ENCODE data around the gene GOLGA6L10.
A peak's percentile ranks its signal among the peaks of the same experiment; 100 is the strongest.
"Not testable (repeated sequence)": the region's sequence is repeated elsewhere in the genome, so short reads cannot be mapped to it uniquely, and the experiment has no call there.

Gene GOLGA6L10

GRCh38 chr15:82342632-82343374, 6.5 kb downstream of the GOLGA6L10 start:
- DNase-seq, result not testable (repeated sequence)

GRCh38 chr15:82338573-82338972, 10.7 kb downstream of the GOLGA6L10 start:
- DNase-seq, result not testable (repeated sequence)

DNA sequence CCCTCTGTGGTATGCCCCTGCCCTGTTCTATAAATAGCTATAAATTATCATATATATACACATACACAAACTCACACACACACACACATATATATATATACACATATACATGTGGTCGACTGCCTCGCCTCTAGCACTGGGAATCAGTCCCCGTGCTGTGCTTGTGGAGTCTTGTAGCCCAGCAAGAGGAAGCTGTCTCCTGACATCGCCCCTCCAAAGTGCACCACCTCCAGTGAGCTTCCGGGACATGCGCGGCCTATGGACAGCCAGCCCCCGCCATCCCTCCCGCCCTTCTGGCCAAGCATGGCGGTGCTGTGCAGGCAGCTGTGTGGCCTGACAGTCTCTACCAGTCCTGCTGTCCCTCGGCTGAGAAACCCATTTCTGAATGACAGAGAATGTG, 11.2 kb downstream of the GOLGA6L10 start:
- not testable (repeated sequence) for DNase-seq

DNA sequence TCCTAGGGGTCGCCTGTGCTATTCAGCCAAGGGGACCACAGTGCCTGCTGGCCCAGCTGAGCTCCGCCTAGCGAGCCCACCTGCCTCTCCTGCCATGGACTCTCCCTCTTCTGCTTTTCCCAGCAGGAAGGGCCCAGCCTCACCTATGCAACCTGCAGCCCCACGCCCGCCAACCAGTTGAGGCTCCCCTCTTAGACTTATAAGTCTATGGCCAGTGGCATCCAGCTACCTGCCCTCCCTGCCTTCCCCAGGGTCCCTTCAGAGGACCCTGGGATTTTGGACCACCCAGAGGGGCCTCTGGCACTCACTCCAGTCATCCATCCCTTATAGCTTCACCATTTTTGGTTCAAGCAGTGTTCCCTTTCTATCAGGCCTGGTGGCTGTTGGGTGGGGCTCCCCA, 12.2 kb downstream of the GOLGA6L10 start:
- not testable (repeated sequence) for DNase-seq

DNA sequence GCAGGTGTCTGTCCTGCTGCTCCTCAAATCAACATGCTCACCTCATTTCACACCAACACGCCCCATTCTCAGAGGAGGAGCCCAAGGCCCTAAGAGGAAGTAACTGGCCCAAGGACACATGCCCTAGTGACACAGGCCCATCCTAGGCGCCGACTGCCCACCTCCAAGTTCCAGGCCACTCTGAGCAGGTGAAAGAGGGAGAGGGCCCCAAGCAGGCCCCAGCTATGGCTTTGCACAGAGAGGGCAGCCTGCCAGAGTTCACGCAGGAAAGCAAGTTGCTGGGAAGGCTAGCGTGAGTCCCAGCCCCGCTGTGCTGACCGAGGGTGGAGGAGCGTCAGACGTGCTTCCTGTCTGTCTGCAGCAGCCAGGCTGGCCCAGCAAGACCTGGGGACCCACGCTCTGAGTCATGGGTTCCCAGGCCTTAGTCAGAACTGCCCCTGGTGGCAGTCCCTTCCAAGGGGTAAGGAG, 13.1 kb downstream of the GOLGA6L10 start:
- peak; percentile 15 for DNase-seq

DNA sequence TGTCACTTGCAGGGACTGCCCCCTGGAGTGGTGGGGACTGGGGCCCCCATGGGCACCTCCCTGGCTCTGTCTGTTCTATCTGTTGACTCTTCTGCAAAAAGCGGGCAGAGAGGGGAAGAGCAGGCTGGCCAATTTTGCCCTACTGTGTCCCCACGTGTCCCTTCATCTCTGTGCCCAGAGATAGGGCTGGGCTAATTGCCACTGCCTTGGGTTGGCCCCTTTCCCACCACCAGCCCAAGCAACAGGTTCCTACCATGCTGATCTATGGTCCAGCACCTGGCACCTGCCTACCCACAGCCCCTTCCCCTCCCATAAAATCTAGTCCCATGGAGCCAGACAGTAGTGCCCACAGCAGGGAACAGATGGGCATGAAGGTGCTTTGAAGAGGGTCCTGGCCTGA, 14.3 kb downstream of the GOLGA6L10 start:
- DNase-seq, result not testable (repeated sequence)

DNA sequence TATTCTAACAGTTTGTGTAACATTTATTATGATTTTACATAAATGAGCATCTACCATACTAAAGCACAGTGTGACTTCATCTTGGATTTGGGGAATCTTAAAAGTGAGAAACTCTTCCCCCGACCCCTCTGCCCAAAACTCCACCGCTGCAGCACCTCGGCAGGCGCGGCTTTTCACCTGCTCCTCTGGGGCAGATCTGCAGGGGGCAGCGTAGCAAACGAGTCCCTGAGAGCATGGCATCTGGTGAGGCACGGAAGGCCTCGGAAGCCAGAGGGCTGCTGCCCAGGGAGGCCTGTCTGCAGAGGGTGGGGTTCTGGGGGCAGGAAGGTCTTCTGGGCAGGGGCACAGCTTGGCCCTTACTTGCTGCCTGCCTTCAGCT, 14.7 kb downstream of the GOLGA6L10 start:
- not testable (repeated sequence) for DNase-seq

DNA sequence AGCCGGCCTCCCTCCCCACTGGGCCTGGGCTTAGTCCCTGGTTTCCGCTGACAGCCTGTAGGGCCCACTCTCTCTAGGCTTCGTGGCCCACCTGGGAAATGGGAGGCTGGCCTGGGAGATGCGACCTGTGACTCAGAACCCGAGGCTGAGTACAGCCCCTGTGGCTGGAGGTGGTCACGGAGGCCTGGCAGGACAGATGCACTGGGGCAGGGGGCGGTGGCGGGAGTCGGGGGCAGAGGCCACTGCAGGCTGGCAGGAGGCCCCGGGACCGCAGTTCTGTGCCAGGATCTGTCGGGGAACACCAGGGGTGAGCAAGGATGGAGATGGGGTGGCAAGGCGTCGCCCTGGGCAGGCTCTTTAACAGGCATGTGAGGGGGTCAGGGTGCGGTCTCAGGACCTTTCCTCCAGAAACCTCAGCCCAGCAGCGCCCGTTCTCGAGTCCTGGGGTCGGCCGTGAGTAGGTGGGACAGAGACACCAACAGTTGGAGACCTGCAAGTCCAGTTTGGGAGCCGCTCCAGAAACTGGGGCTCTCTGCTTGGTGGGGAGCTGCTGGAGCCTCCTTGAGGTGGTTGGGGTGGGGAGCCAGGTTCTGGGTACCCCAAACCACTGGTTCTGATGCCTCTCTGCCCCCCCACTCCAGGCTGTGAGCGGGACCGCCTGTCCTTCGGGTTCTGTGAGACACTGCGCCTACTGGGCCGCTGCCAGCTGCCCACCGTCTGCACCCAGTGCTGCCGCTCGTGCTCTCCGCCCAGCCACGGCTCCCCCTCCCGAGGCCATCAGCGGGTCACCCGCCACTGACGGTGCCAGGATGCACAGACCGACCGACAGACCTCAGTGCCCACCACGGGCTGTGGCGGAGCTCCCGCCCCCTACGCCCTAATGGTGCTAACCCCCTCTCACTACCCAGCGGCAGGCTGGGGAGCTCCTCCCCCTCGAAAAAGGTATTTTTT, 15.4 kb downstream of the GOLGA6L10 start:
- peak; percentile 17 for DNase-seq

DNA sequence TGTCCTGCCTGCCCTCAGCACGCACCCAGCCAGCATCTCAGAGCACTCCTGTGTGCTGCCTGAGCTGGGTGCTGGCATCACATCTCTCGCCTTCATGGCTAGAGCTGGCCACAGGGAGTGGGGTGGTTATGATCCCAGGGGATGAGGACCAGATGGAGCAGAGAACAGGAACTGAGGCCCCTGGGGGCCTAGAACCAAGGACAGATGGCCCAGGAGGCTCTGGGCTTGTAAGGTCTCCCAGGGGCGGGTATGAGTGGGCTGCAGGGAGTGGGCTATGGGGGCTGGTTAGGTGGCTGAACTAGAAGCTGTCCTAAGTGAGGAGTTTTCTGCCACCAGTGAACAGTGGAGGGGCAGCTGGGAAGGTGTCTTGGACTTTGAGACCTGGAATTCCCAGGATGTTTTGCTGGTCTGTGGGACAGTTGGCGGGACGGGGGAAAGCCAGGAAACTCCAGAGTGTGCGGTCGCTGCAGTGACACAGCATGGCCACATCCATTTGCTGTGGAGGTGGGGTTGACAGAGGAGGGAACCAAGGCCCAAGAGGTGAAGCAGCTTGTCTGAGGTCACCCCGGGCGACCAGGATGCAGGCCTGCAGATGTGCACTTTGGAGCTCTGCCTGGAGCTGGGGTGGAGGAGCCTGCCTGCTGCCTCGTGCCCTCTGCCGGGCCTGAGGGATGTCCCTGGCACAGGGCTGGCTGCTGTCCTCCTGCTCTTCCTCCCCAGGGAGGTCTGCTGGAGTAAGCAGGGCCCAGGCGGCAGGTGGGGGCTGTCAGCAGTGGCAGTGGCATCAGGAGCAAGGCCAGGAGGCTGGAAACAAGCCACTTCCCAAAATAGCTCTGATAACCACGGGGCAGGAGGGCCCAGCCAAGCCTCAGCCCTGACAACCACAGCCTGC, 16.3 kb downstream of the GOLGA6L10 start:
- DNase-seq, result peak; percentile 9

DNA sequence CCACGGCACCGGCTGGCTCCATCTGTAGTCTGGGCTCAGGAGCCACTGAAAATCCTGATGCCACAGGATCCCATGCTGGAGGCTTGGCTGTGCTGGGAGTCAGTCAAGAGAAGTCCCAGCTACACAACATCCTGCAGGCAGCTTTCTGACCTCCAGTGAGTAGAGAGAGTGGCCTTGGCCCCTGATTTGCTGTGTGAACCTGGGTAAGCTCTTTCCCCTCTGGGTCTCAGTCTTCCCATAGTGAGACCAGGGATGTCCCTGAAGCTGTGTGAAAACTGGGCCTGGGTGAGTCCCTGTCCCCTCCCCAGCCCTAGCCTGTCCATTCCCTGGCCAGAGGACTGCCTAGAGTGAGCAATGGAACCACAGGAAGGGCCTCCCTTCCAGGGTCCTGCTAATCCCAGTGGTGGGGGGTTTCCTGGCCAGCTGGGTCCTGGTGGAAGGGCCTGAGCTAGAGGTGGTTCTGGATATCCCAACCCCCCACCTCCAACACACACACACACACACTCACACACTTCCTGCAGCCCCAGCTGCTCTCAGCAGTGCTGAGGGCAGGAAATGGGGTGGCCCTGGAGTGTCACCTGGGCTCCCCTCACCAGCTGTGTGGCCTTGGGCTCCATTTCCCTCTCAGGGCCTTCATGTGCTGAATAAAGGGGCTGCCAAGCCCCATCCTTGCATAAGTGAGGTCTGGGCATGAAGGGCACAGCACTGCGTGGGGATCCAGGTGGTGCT, 17.5 kb downstream of the GOLGA6L10 start:
- DNase-seq, result not testable (repeated sequence)

- not testable (repeated sequence) for DNase-seq
Observed at GRCh38 chr15:82330921-82331320, 18.4 kb downstream of the GOLGA6L10 start.

- not testable (repeated sequence) for DNase-seq
Observed at GRCh38 chr15:82329039-82329438, 20.2 kb downstream of the GOLGA6L10 start.

DNA sequence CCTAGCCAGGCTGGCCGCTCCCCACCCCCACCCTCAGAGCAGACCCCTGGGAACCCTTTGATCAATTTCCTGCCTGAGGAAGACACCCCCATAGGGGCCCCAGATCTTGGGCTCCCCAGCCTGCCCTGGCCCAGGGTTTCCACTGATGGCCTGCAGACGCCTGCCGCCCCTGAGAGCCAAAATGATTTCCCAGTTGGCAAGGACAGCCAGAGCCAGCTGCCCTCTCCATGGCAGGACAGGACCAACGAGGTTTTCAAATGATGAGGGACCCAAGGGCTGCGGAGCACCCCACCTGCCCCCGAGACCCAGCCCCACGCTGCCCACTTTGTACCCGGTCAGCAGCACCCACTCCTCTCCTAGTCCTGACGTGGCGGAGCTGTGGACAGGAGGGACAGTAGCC, 21.9 kb downstream of the GOLGA6L10 start:
- not testable (repeated sequence) for DNase-seq

- not testable (repeated sequence) for DNase-seq
Observed at GRCh38 chr15:82326896-82327295, 22.4 kb downstream of the GOLGA6L10 start.

DNA sequence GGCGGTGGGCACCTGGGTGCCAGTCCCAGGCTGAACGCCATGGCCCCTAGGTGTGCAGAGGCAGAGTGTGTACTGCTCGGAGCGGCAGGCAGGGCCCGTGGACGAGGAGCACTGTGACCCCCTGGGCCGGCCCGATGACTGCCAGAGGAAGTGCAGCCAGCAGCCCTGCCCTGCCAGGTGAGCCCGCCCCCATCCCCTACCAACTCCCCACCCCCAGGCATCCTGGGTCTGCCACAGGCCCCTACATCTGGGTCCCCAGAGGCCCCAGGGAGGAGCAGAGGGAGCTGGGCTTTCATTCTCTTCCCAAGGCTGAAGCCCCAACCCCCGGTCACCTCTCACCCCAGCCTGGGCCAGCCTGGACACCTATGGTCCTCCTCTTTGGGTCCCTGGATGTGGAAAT, 23.6 kb downstream of the GOLGA6L10 start:
- DNase-seq, result not testable (repeated sequence)

DNA sequence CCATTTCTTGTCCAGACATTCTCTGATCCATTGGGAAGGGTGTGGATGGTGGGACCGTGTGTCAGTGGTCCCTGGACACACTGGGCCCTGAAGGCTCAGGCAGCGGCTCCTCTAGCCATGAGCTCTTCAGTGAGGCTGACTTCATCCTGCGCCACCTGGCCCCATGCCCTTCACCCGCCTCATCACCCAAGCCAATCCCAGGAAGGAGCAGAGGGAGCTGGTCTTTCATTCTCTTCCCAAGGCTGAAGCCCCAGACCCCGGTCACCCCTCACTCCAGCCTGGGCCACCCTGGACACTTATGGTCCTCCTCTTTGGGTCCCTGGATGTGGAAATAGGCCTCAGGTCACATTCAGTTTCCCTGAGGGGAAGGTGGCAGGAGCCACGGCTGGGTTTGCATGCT, 24.4 kb downstream of the GOLGA6L10 start:
- not testable (repeated sequence) for DNase-seq

- not testable (repeated sequence) for DNase-seq
Observed at GRCh38 chr15:82322488-82322887, 26.8 kb downstream of the GOLGA6L10 start.

DNA sequence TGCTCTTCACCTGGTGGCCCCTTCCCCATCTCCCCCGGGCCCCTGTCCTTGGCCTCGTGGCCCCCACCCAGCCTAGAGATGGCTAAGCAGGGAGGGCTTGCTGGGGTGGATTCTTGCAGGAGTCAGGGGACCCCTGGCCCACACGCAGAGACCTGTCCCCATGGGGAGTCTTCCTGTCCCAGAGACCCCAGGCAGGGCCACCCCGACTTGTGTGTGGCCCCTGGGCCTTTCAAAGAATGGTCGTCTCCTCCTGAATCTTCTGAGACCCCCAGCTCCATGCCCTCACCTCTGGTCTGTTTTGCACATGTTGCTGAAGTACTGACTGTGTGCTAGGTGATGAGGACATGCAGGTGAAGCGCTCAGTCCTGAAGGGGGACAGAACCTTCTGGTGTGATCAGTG, 28.4 kb downstream of the GOLGA6L10 start:
- not testable (repeated sequence) for DNase-seq

GRCh38 chr15:82319522-82320278, 29.6 kb downstream of the GOLGA6L10 start:
- DNase-seq, result not testable (repeated sequence)

DNA sequence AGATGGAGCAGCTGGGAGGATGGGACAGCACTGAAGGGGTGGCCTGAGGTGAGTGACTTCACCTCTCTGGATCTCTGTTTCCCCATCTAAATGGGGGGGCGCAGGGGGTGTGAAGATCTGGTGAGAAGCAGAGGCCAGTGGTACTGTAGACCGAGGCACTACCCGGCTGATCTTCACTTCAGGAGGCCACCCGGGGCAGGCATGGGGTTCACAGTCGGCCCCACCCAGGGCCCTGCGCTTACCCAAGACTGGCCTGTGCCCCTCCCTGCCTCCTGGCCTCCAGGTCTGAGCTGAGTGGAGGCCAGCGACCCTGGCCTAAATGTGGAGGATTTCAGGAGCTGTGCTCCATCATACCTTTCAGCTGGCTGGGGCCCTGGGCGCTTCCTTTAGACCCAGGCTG, 31.0 kb downstream of the GOLGA6L10 start:
- DNase-seq, result not testable (repeated sequence)

DNA sequence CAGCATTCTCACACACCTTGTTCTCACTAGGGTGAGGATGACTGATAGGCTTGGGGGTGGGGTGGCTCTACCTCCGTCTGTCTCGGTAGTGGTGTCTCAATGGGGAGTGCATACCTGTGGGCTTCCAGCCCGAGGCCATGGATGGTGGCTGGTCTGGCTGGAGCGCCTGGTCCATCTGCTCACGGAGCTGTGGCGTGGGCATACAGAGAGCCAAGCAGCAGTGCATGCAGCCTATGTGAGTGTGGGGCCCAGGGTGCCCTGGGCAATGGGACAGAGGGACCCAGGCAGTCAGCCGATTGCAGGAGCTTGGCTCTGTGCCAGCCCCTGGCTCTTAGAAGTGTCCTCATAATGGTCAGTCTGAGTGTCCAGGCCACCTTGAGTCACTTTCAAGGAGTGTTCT, 31.8 kb downstream of the GOLGA6L10 start:
- not testable (repeated sequence) for DNase-seq
